ENCODE results near the gene AIP.

AIP gene

GRCh38 chr11:67494371-67495233 lies 11.8 kb downstream of the AIP start:
- no peak for DNase-seq

- no peak for DNase-seq
These were observed 12.6 kb downstream of the AIP start for GRCh38 chr11:67495234-67496005.

DNA sequence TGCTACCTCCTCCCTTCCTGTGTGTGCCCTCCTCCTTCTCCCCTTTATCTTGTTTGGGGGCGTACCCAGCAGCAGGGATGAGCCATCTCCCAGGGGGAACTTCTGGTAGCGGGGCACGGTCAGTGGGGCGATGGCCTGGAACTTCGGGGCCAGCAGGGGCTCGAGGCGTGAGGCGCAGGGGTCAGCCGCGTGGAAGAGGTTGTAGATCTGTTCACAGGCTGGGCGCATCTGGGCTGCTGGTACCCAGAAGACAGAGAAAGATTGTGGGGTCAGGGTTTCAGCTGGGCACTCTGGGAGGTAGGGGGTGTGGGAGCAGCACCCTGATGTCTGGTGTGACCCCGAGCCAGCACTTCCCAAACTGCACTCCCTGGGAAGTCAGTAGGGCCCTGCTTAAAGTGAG lies 13.3 kb downstream of the AIP start:
- no peak for DNase-seq

GRCh38 chr11:67497656-67498291 lies 14.9 kb downstream of the AIP start:
- DNase-seq = no peak

GRCh38 chr11:67498544-67498972 lies 15.7 kb downstream of the AIP start:
- DNase-seq = no peak

DNA sequence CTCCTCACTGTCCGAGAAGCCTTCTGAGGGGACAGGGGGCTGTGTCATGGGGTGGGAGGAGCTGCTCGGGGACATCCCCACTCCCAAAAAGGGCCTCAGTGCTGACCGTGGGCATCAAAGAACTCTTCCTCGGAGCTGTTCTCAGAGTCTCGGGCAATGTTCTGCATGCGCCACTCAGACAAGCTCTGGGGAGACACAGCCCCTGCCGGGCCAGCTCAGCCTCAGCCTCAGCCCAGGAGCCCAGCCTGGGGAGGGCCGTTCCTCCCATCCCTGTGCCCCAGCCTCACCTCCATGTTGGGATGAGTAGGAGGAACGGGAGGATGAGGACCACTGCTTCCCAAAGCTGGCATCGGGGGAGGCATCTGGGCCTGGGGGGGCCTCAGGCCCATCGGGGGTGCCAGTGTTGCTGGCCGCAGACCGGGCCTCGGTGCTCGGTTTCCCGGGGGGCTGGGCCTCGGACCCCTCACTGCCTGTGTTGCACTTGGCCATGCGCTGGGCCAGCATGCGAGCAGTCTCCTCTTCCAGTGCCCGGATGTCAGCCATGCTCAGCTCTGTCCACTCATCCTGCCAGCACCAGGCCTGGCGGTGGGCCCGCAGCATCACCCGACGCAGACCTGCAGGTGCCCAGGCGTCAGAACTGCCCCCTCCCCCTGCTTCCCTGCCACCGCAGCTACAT lies 17.1 kb downstream of the AIP start:
- no peak for DNase-seq

DNA sequence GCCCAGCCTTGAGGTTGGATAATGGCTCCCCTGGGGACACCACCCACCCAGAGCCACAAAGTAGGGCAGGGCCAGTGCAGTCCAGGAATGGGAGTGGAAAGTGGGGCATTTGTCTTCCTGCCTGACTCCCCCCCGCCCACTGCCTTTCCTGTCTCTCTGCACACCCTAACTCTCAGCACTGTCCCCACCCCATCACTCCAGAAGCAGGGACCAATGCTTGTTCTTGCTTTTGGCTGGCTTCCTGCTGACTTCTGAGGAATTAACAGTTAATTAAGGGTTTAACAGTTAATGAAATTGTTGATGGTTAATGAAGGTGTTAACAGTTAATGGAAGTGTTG lies 17.6 kb downstream of the AIP start:
- no peak for DNase-seq

- no peak for DNase-seq
These were observed 18.2 kb downstream of the AIP start for GRCh38 chr11:67500831-67501715.

DNA sequence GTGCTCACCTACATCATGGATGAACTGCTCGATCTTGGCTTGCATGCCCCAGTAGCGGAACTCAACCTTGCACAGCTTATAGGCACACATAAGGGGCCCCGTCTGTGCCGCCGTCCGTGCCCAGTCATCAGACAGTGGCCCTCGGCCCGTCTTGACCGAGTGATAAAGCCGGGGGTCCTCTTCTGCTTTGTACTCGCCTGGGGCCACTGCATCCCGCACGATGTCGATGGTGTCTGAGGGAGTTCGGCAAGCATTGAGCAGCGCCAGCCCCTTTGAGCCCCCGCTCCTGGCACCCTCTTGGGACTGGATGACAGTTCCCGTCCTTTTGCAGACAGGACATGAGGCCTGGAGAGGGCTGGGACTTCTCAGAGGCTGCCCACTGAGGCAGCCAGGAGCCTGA lies 19.0 kb downstream of the AIP start:
- DNase-seq = no peak

DNA sequence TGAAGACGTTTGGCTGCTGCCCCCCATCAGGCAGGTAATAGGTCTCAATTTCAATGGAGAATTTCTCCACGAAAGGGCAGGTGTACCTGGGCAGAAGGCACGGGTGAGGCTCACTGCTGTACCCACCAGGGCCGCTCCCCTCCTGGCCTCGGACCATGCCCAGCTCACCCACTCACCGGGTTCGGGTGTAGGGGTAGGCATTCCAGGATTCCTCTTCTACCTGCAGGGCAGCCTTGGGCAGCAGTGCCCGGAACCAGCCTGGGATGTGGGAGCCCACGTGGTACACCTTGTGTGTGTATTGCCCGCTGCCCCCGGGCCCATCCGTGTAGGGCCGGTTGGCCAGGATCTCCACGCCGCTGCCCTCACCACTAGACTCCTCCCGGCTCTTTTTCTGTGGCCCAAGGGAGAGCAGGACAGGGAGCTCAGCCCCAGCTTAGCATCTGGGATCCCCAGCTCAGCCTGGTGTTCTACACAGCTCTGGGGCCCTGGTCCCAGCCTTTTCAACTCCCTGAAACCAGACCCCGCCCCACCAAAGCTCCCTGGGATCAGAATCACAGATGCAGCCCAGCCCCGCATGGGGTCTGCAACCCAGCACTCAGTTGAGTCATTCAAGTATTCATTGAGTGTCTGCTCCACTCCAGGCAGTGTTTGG lies 19.6 kb downstream of the AIP start:
- no peak for DNase-seq

GRCh38 chr11:67503119-67504004 lies 20.5 kb downstream of the AIP start:
- DNase-seq = no peak

GRCh38 chr11:67504005-67504949 lies 21.5 kb downstream of the AIP start:
- DNase-seq = no peak

- peak; percentile 16 for DNase-seq
These were observed 22.2 kb downstream of the AIP start, which contains the start of gene PITPNM1 for GRCh38 chr11:67504950-67505581. Gene PITPNM1, minus strand, starts transcription at chr11:67505363. Its CDS starts 1,183 bp downstream, at chr11:67504180.

DNA sequence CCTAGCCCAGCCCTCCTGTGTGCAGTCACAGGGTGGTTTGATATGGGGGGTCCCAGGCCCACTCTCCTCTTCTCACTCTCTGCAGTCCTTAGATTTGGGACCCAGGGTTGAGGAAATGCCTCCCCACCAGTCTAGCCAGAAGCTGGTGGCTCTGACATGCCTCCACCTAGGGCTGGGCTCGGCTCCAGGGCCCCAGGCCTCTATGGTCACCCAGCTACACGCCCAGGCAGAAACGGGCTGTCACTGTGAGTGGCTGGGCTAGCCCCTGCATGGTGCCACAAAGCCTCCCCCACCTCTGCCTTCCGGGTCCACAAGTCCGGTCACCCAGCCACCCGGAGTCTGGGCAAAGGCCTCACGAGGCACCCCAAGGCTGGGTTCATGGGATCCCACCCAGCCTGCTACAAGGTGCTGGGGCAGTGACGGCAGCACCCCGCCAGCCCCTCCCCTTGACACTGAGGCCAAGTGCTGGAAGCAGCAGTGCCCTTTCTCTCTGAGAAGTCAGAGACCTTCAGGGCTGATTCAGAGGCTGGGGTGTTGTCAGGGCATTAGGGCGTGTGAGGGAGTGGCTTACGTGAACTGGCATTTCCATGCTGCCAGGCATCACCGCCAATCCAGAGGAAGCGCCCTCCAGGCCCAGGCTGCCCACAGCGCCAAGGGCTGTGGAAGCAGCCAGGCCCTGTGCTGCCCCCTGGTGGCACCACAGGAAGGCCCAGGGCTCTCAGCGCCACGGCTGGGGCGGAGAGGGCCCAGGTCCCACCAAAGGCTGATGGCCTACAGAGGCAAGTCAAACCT lies 23.0 kb downstream of the AIP start:
- DNase-seq = peak; percentile 95

- DNase-seq = no peak
These were observed 23.7 kb downstream of the AIP start for GRCh38 chr11:67506426-67507051.

DNA sequence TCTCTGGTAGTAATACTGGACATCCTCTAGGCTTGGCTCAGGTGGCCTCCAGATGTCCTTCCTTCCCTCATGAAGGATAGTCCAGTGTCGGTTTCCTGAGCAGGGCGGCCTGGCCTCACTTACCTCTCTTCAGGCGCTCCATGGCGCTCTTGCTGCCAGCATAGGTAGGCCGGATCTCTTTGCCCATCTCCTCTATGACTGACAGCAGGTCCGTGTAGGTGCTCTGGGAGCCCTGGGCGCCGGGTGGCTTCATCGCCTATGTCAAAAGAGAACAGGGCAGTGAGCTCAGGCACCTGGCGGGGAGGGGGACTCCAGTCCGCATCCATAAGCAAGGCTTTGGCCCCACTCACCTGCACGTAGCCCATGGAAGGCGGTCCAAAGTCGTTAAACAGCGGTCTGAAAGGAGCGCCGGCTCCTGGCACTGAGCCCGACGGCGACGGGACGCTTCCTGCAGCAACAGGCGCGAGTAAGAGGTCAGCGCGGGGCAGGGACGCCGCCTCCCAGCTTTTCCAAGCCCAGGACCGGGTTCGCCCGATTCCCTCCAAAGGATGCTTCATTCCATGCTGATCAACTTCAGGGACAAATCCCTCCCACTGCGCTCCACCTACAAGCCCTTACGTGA lies 24.5 kb downstream of the AIP start:
- no peak for DNase-seq
